Smooth muscle cell of trachea (primary cell): ENCODE measurements around the gene SHKBP1. TPM values are rescaled to one million over a fixed set of nuclear protein-coding genes. Genes with fewer than 3 reads are reported as not detected.

ENCODE experiments used
- total RNA-seq: library from RNA; depleted of rRNA; stranded (reverse); fragments of >200 nt; gene quantifications from 2 replicates; pipeline ENCODE4 v1.2.1, GENCODE V29; 2014

The SHKBP1 gene, protein sequence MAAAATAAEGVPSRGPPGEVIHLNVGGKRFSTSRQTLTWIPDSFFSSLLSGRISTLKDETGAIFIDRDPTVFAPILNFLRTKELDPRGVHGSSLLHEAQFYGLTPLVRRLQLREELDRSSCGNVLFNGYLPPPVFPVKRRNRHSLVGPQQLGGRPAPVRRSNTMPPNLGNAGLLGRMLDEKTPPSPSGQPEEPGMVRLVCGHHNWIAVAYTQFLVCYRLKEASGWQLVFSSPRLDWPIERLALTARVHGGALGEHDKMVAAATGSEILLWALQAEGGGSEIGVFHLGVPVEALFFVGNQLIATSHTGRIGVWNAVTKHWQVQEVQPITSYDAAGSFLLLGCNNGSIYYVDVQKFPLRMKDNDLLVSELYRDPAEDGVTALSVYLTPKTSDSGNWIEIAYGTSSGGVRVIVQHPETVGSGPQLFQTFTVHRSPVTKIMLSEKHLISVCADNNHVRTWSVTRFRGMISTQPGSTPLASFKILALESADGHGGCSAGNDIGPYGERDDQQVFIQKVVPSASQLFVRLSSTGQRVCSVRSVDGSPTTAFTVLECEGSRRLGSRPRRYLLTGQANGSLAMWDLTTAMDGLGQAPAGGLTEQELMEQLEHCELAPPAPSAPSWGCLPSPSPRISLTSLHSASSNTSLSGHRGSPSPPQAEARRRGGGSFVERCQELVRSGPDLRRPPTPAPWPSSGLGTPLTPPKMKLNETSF
- total RNA-seq = 63.8 and 82.6 TPM in 2 replicates

DNA sequence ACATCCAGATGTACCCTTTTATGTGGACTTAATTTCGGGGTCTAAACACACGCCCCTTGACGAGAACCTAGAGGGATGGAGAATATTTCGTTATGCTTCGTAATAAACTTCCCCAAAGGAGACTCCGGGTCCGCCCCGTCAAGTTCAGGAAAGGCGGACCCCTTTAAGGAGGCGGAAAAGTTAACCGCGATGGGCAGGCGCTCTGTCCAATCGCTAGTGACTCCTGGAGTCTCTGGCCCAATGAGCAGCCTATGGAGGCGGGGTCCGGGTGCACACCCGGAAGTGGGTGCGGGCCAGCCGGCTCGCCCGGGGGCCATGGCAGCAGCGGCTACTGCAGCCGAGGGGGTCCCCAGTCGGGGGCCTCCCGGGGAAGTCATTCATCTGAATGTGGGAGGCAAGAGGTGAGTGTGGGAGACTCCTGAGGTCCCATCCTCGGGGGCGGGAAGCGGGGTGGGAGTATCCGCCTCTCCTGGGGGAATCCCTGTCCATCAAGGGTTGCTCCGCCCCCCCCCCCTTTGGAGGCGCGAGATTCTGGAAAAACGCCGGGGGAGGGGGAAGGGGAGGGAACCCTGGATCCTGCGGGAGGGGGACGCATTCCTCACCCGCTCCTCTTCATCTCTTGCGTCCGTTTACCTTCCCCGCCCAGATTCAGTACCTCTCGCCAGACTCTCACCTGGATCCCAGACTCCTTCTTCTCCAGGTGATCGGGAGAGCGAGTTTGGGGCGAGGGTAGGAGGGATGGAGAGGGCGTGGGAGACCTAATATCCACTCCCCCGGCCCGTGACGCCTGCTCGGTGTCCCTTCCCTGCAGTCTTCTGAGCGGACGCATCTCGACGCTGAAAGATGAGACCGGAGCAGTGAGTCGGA is at the start of gene SHKBP1:
TSS of gene SHKBP1 (plus strand) at position 289 of the 867 bp plus-strand sequence. CDS start at position 316, 27 bp downstream.

DNA sequence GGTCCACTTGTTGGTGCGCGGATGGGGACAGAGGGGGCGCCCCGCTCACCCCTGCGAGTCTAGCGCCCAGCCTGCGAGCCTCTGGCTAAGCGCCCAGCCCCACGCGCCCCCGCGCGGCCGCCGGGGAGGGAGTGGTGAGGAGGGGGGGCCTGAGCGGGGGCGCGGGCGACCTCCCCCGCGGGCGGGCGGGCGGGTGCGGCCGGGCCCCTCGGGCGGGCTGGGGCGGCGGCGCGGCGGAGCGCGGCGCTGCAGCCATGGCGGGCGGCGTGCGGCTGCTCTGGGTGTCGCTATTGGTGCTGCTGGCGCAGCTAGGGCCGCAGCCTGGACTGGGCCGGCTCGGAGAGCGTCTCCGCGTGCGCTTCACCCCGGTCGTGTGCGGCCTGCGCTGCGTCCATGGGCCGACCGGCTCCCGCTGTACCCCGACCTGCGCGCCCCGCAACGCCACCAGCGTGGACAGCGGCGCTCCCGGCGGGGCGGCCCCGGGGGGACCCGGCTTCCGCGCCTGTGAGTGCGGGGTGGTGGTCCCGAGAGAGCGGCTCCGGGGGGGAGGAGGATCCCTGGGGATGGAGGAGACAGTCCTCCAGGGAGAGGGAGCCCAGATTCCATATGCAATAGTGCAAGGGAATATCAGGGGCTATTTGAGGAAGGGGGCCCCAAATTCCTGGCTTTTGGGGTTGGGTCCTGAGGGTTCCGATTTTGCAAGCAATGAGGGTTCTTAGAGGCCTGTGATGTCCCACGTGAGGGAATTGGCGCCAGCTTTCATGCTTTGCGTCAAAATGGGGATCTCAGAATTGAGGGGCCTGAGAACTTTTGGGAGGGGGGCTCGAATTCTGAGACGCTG is 24.7 kb downstream of the SHKBP1 start, which contains the start of gene LTBP4:
TSS of gene LTBP4 (plus strand) at position 236 of the 841 bp plus-strand sequence. CDS start at position 255, 19 bp downstream.

Other genes starting within 250 kb of the SHKBP1 start
- gene C19orf47, start 228.5 kb upstream of the SHKBP1 start, total RNA-seq = 6.0 and 8.1 TPM in 2 replicates
- gene PLD3, start 228.2 kb upstream of the SHKBP1 start, total RNA-seq = 199 and 478 TPM in 2 replicates
- 0.17 TPM in 1 of 2 replicates, not detected in the other for gene HIPK4, start 186.7 kb upstream of the SHKBP1 start, total RNA-seq
- 2.2 and 3.8 TPM in 2 replicates for gene PRX, start 163.5 kb upstream of the SHKBP1 start, total RNA-seq
- 15.9 and 19.4 TPM in 2 replicates for gene SERTAD1, start 150.9 kb upstream of the SHKBP1 start, total RNA-seq
- gene SERTAD3, start 132.5 kb upstream of the SHKBP1 start, total RNA-seq = 16.0 and 18.6 TPM in 2 replicates
- gene BLVRB, start 111.1 kb upstream of the SHKBP1 start, total RNA-seq = 179 and 187 TPM in 2 replicates
- gene SPTBN4, start 109.9 kb upstream of the SHKBP1 start, total RNA-seq = 12.9 and 18.4 TPM in 2 replicates
- 161 and 308 TPM in 2 replicates for gene LTBP4, start 24.5 kb downstream of the SHKBP1 start, total RNA-seq
- 91.5 and 93.2 TPM in 2 replicates for gene NUMBL, start 113.8 kb downstream of the SHKBP1 start, total RNA-seq
- 51.5 and 60.7 TPM in 2 replicates for gene COQ8B, start 140.0 kb downstream of the SHKBP1 start, total RNA-seq
- 21.2 and 25.1 TPM in 2 replicates for gene ITPKC, start 140.2 kb downstream of the SHKBP1 start, total RNA-seq
- gene ACTMAP, start 173.6 kb downstream of the SHKBP1 start, total RNA-seq = 1.7 and 2.3 TPM in 2 replicates
- 38.8 and 47.1 TPM in 2 replicates for gene SNRPA, start 174.3 kb downstream of the SHKBP1 start, total RNA-seq
- 0.83 TPM in 1 of 2 replicates, not detected in the other for gene MIA, start 198.6 kb downstream of the SHKBP1 start, total RNA-seq
- 12.2 and 13.5 TPM in 2 replicates for gene RAB4B, start 201.4 kb downstream of the SHKBP1 start, total RNA-seq
- gene EGLN2, start 222.3 kb downstream of the SHKBP1 start, total RNA-seq = 129 and 153 TPM in 2 replicates